GM15510 (cell line): ENCODE results near the gene ALDH3A1.

Experiments used
- POLR2A ChIP-seq: IDR thresholded peaks from 3 replicates; pipeline ENCODE4 v1.6.1; 2011; ENCODE audit warnings: borderline replicate concordance; ENCODE audit not compliant: insufficient read length; ENCODE audit errors: extremely low read depth

The ALDH3A1 gene

GRCh38 chr17:19713462-19713861 lies 34.6 kb downstream of the ALDH3A1 start:
- no peak for TF ChIP-seq POLR2A

GRCh38 chr17:19712436-19713004 lies 35.6 kb downstream of the ALDH3A1 start:
- TF ChIP-seq POLR2A = no peak

GRCh38 chr17:19709841-19710240 lies 38.3 kb downstream of the ALDH3A1 start:
- no peak for TF ChIP-seq POLR2A

- TF ChIP-seq POLR2A = no peak
These were observed 39.5 kb downstream of the ALDH3A1 start for GRCh38 chr17:19708431-19709175.

- TF ChIP-seq POLR2A = no peak
These were observed 40.3 kb downstream of the ALDH3A1 start for GRCh38 chr17:19707728-19708221.

GRCh38 chr17:19706791-19707727 lies 41.0 kb downstream of the ALDH3A1 start:
- TF ChIP-seq POLR2A = no peak

- TF ChIP-seq POLR2A = no peak
These were observed 42.0 kb downstream of the ALDH3A1 start for GRCh38 chr17:19705771-19706770.

GRCh38 chr17:19705201-19705600 lies 42.9 kb downstream of the ALDH3A1 start:
- TF ChIP-seq POLR2A = no peak

- no peak for TF ChIP-seq POLR2A
These were observed 44.1 kb downstream of the ALDH3A1 start for GRCh38 chr17:19703828-19704613.

GRCh38 chr17:19703106-19703827 lies 44.8 kb downstream of the ALDH3A1 start:
- TF ChIP-seq POLR2A = no peak

- no peak for TF ChIP-seq POLR2A
These were observed 45.9 kb downstream of the ALDH3A1 start for GRCh38 chr17:19702217-19702641.
